SKM-1 treated with dmso at 0.1 percent for 144 hours (cell line): ENCODE results near the gene PABPC4L.
"Not testable (repeated sequence)": the region's sequence is repeated elsewhere in the genome, so short reads cannot be mapped to it uniquely, and the experiment has no call there.

Source experiments
- DNase-seq: peaks from one replicate; lab custom pipeline; 2025; ENCODE audit not compliant: unreplicated experiment; lab: John Stamatoyannopoulos, UW

PABPC4L gene

DNA sequence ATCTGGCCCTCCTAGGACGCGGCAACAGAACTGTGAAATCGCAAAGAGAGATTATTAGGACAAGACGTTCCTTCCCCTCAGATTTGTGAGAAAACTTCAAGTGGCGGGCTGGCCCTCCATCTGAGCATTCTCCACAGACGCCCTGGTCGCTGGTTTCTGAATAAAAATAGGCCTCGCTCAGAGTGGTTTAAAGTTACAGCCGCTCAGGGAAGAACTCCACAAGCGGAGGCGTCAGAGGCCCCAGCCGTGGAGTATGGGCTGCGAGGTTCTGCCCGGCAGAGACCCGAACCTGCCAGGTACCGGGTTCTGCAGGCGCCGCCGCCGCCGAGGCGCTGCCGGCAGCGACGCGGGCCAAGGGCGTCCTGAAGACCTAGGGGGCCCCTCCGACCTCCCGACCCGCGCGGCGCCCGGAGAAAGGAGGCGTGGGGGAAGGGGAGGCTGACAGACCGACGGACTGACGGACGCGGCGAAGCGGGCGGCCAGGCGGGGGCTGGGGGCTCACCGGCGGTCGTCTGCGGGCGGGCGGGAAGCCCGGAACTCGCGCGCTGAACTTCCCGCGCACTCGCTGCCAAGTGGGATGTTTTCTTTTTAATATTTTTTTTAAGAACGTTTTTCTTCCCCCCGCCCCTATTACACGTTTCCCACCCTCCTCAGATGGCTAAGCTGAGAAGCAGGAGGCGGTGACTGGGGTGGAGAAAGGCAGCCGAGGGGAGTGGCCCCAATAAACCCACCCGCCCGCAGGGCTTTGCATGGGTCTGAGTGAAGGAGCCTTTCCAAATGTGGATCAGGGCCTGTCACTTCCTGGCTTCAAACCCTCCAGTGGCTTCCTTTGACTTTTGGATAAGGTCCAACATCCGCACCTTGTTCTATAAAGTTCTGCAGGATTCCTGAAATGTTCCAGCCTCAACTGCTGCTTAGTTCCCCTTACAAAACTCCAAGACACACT lies at the start of gene PABPC4L:
Gene PABPC4L (minus strand): TSS at position 574 of the 946 bp plus-strand sequence. CDS start 770 bp downstream, outside the sequence.
- DNase-seq: no peak

DNA sequence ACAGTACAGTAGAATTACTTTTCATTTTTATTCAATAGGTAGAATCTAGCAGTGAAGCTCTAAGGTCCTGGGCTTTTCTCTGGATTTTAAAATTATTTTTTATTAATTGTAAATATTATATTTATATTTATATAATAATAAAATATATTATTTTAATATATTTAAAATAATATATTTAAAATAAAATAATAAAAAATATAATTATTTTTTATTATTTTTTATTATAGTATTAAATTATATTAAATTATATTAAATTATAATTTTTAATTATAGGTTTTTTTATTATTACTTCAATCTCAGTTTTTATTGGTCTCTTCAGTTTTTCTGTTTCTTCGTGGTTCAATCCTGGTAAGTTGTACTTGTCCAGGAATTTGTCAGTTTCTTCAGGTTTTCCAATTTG lies 49.7 kb upstream of the PABPC4L start:
- no peak for DNase-seq

- no peak for DNase-seq
These were observed 42.4 kb upstream of the PABPC4L start for GRCh38 chr4:134243742-134244713.

DNA sequence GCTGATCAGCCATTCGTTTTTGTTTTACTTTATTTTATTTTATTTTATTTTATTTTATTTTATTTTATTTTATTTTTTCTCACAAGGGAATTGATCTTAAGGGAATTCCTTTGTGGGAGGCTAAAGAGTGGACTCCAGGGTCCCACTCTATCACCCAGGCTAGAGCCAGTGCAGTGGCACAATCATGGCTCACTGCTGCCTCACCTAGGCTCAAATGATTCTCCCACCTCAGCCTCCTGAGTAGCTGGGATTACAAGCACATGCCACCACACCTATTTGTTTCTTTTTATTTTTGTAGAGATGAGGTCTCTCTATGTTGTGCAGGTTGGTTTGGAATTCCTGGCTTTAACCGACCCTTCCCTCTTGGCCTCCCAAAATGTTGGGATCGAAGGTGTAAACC lies 17.5 kb upstream of the PABPC4L start:
- DNase-seq: no peak

DNA sequence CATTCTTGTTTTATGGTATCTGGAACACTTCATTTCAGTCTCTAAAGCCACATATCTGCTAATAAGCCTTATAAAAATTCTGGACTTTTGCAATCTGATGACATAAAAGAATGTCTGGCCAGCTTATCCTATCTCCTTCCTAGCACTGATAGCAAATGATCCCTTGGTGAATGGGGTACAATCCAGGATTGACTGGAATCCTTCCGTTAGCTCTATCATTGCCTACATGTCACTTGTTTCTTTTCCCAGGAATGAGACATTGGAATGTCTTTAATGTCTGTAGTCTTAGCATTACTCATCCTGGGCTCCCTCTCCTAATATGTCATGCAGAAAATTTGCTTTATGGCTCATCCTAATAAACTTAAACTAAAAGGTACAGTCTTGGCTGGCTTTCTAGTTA lies 14.8 kb upstream of the PABPC4L start:
- DNase-seq: no peak

DNA sequence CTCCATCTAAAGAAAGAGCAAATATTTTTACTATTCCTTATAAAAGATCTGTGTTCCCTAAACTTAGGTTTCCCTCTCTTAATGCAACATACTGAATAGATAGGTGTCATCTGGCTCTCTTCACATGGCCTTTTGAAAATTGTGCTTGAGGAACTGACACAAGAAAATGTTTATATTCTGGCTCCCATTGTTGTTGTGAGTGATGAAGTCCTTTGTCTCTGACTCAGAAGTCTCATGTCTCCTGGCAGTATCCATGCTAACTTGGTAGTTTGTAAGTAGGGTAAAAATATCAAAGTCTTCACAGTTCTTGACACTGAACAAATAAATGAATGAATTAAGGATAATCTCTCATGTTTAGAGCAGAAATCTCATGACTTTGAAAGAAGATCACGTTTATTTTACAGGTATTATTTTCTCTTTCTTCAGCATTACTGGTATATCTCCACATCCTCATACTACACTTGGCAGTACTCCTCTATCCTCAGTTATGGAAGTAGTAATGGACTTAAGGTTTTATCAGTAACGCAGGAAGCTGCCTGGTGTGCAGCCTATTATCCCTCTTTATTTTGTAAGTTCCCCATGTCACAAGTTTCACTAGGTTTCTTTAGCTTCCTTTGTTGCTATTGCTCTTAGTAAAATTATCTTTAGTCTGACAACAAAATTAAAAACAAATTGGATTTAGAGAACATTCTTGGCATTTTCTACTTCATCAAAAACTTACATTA lies 14.2 kb upstream of the PABPC4L start:
- DNase-seq: no peak

GRCh38 chr4:134207955-134208354 lies 6.4 kb upstream of the PABPC4L start:
- DNase-seq: not testable (repeated sequence)

DNA sequence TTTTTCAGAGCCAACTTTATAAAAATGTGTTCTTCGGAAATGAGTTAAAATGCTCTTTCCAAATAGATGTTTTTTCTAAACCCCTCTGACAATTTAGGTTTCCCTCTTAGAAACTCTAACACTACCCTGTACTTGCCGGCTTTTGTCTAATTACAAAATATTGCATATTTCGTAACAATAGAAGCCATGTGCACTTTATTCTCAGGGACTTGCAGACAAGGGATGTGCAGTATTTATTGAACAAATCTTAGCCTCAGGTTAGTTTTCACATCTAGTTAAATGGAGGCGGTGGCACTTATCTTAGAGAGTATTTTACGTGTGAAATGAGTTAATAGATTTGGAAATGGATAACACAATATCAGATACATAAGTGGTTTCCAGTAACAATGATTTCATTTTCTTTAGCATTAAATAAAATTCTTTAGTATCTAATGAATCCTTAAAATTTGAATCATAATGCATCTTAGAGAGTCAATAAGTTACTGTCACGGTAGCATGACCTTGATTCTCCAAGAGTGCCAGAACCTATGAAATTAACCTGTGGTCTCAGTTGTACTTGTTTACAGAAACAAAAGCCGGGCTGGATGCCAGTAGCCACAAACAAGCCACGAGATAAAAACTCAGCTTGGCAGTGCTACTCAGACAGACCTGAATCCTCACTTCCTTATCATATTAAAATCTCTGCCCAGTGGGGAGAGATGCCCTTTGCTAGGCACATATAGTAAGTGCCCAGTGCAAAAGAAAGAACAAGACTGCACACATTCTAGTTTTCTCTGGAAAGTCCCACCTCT lies 772 bp upstream of the PABPC4L start:
- DNase-seq: no peak

DNA sequence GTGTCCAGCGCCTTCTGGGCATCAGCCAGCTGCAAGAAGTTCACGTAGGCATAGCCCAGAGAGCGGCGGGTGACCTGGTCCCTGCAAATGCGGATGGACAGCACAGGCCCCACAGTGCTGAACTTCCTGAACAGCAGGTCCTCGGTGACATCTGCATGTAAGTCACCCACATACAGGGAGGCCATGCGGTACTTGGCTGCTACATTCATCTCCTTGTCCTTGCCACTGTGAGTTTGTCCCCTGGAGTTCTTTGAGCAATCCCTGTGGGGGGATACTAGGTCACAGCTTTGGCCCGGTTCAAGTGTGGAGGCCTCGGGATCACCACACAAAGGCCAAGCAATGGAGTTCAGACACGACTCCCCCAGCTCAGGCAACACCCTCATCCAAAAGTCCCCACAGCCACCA lies 776 bp downstream of the PABPC4L start:
- no peak for DNase-seq

GRCh38 chr4:134189949-134190348 lies 11.6 kb downstream of the PABPC4L start:
- no peak for DNase-seq

DNA sequence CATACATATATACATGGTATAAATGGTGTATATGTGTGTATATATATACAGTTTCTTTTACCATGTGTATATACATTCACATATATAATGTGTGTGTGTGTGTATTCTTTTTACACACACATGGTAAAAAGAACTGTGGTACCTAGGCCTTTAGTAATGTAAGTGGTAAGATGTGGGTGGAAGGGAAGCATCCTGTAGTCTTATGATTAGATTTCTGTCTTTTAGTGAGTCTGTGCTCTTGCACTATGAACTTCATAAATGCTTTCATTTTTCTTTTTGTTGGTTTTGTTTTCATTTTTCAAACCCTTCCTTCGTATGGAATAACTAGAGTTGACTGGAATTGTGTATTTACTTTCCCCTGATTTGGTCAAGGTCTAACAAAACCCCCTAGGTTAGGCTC lies 12.1 kb downstream of the PABPC4L start:
- no peak for DNase-seq

DNA sequence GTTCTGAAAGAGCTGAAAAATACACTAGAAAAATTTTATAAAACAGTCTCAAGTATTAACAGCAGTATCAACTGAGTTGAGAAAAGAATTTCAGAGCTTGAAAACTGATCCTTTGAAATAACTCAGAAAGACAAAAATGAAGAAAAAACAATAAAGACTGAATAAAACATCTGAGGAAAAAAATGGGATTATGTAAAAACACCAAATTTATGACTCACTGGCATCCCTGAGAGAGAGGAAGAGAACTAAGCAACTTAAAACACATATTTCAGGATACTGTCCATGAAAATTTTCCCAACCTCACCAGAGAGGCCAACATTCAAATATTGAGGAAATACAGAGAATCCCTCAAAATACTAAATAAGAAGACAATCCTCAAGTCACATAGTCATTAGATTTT lies 22.9 kb downstream of the PABPC4L start:
- no peak for DNase-seq

DNA sequence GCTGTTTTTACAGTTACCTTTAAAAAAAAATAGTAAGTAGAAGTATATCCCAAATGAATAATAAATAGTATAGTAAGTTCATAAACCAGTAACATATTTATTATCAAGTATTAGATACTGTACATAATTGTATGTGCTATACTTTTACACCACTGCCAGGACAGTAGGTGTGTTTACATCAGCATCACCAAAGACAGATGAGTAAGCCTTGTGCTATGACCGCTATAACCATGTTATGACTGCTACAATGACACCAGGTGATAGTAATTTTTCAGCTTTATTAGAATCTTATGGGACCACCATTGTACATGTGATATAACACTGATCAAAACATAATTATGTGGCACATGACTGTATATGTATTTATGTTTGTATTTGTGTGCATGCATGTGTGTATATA lies 27.3 kb downstream of the PABPC4L start:
- DNase-seq: no peak

GRCh38 chr4:134160211-134160610 lies 41.4 kb downstream of the PABPC4L start:
- no peak for DNase-seq

DNA sequence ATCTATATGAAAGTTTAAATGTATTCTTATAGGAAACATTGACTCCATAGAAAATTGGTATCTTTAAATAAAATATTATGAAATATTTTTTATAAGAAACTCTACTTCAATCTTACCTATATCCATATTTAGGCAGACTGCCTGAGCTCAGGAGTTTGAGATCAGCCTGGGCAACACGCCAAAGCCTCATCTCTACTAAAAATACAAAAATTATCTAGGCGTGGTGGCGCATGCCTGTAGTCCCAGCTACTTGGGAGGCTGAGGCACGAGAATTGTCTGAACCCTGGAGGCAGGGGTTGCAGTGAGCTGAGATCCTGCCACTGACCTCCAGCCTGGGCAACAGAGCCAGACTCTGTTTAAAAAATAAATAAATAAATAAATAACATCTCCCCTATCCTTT lies 47.5 kb downstream of the PABPC4L start:
- DNase-seq: no peak

- DNase-seq: no peak
These were observed 53.6 kb downstream of the PABPC4L start for GRCh38 chr4:134147941-134148340.
